Measurements from ENCODE around the gene TROAP. TPM values are rescaled to one million over a fixed set of nuclear protein-coding genes. Genes with fewer than 3 reads are reported as not detected.
"Not testable (repeated sequence)": the region's sequence is repeated elsewhere in the genome, so short reads cannot be mapped to it uniquely, and the experiment has no call there.

TROAP gene
- total RNA-seq, 2 experiments from 2014 or later, result 56.6 to 59.7 TPM

- peak; percentile 52 for DNase-seq
- Mint-ChIP-seq H3K36me3 (no peaks in the 10 kb centered on the region), H3K27ac (no peak overlapping the region), H3K4me3 (no peak overlapping the region), H3K27me3 (peaks cover 39% of the 10 kb centered on the region), H3K4me1 (peaks cover 6% of the 10 kb centered on the region), H3K9me3 (no peaks in the 10 kb centered on the region)
Observed at GRCh38 chr12:49358483-49359141, 35.6 kb downstream of the TROAP start.

GRCh38 chr12:49359671-49360070, 36.6 kb downstream of the TROAP start:
- no peak overlapping the region for H3K4me3 Mint-ChIP-seq
- H3K9me3 Mint-ChIP-seq, result no peaks in the 10 kb centered on the region
- H3K27ac Mint-ChIP-seq, result no peak overlapping the region
- peaks cover 6% of the 10 kb centered on the region for H3K4me1 Mint-ChIP-seq
- H3K36me3 Mint-ChIP-seq, result no peaks in the 10 kb centered on the region
- no peak for DNase-seq
- peaks cover 28% of the 10 kb centered on the region for H3K27me3 Mint-ChIP-seq

DNA sequence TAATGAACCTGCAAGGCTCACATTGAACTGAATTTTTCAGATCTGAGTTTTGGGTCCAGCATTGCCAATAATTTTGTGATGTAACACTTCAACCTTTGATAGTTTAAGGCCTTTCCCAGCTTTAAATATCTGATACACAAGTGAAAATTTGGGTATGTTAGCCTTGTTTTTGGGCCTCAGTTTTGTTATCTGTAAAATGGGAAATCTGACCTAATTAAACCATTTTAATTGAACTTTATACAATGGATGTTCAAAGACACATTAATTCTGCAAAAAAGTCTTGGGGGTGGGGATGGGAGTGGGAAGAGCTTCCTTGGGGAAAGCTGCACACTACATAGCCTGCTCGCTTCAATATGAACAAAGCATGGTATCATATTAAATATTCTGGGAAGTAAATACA, 39.0 kb downstream of the TROAP start:
- Mint-ChIP-seq H3K4me3 (no peak overlapping the region), H3K36me3 (no peaks in the 10 kb centered on the region), H3K9me3 (no peaks in the 10 kb centered on the region), H3K27ac (no peak overlapping the region), H3K4me1 (peaks cover 15% of the 10 kb centered on the region), H3K27me3 (peaks cover 20% of the 10 kb centered on the region)
- no peak for DNase-seq

- Mint-ChIP-seq H3K36me3 (peaks cover 2% of the 10 kb centered on the region), H3K27me3 (peaks cover under 1% of the 10 kb centered on the region), H3K9me3 (no peaks in the 10 kb centered on the region), H3K4me3 (peak overlapping the region; percentile 10), H3K4me1 (peaks cover 29% of the 10 kb centered on the region), H3K27ac (no peak overlapping the region)
- DNase-seq, result no peak
Observed at GRCh38 chr12:49364989-49365388, 41.9 kb downstream of the TROAP start.

- H3K27me3 Mint-ChIP-seq, result no peaks in the 10 kb centered on the region
- peak overlapping the region; percentile 33 for H3K4me3 Mint-ChIP-seq
- no peak for DNase-seq
- H3K9me3 Mint-ChIP-seq, result no peaks in the 10 kb centered on the region
- peaks cover 31% of the 10 kb centered on the region for H3K4me1 Mint-ChIP-seq
- peaks cover 2% of the 10 kb centered on the region for H3K36me3 Mint-ChIP-seq
- no peak overlapping the region for H3K27ac Mint-ChIP-seq
Observed at GRCh38 chr12:49365542-49365941, 42.5 kb downstream of the TROAP start.

GRCh38 chr12:49366096-49366651, 43.1 kb downstream of the TROAP start:
- peak; percentile 48 for DNase-seq
- H3K27ac Mint-ChIP-seq, result peak overlapping the region; percentile 93
- peaks cover 2% of the 10 kb centered on the region for H3K36me3 Mint-ChIP-seq
- peak overlapping the region; percentile 88 for H3K4me3 Mint-ChIP-seq
- no peaks in the 10 kb centered on the region for H3K27me3 Mint-ChIP-seq
- no peaks in the 10 kb centered on the region for H3K9me3 Mint-ChIP-seq
- H3K4me1 Mint-ChIP-seq, result peaks cover 31% of the 10 kb centered on the region

DNA sequence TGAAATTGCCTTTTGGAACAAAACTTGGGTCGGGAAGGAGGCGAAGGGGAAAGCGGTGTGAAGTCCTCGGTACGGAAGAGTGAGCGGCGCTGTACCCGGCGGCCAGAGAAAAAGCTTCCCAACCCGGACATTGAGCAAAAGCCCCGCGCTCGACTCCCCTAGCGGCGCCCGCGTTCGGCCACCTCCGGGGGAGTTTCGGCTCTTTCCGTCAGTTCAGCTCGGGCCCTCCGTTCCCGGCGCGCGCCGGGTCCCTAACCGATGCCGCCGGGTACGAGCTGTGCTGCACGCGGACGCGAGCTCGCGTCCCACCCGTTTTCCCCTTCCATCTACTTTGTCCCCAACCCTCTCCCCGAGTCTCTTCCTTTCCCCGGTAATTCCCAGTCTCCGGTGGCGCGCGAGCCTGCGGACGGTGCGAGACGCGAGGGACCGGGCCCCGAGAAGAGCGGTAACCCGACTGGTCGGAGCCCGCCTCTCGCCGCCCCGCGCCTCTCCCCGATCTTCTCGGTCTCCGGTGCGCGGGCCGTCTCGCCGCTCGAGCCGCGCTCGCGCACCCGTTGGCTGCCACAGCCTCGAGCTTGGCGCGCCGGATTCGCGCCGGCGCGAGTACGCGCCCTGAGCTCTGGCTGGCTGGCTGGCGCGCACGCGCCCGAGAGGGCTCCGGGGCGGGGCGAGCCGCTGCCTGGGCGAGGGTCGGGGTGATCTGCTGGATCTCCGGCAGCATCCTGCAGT, 43.8 kb downstream of the TROAP start:
- Mint-ChIP-seq H3K4me1 (peaks cover 34% of the 10 kb centered on the region), H3K9me3 (no peaks in the 10 kb centered on the region), H3K27me3 (no peaks in the 10 kb centered on the region), H3K27ac (peak overlapping the region; percentile 93), H3K36me3 (peaks cover 2% of the 10 kb centered on the region), H3K4me3 (peak overlapping the region; percentile 88)
- peak; percentile 94 for DNase-seq

GRCh38 chr12:49367381-49368239, 44.6 kb downstream of the TROAP start, which contains the start of gene SPATS2:
Gene SPATS2 (plus strand): TSS chr12:49367462. CDS start chr12:49461013, 93,551 bp downstream.
- Mint-ChIP-seq H3K27ac (peak within 1 kb of the TSS; percentile 93), H3K4me1 (peaks cover 34% of the 10 kb centered on the region), H3K36me3 (peaks cover 2% of the 10 kb centered on the region), H3K9me3 (no peaks in the 10 kb centered on the region), H3K4me3 (peak within 1 kb of the TSS; percentile 88), H3K27me3 (no peaks in the 10 kb centered on the region)
- DNase-seq, result no peak

- peaks cover 4% of the 10 kb centered on the region for H3K36me3 Mint-ChIP-seq
- no peak for DNase-seq
- no peaks in the 10 kb centered on the region for H3K27me3 Mint-ChIP-seq
- peak overlapping the region; percentile 88 for H3K4me3 Mint-ChIP-seq
- H3K4me1 Mint-ChIP-seq, result peaks cover 34% of the 10 kb centered on the region
- no peak overlapping the region for H3K27ac Mint-ChIP-seq
- no peaks in the 10 kb centered on the region for H3K9me3 Mint-ChIP-seq
Observed at GRCh38 chr12:49368240-49368600, 45.2 kb downstream of the TROAP start.

- H3K9me3 Mint-ChIP-seq, result no peaks in the 10 kb centered on the region
- peaks cover 34% of the 10 kb centered on the region for H3K4me1 Mint-ChIP-seq
- H3K36me3 Mint-ChIP-seq, result peaks cover 4% of the 10 kb centered on the region
- H3K27ac Mint-ChIP-seq, result no peak overlapping the region
- peak; percentile 29 for DNase-seq
- H3K27me3 Mint-ChIP-seq, result no peaks in the 10 kb centered on the region
- H3K4me3 Mint-ChIP-seq, result peak overlapping the region; percentile 14
Observed at GRCh38 chr12:49369411-49370145, 46.5 kb downstream of the TROAP start.

GRCh38 chr12:49370539-49370938, 47.5 kb downstream of the TROAP start:
- no peaks in the 10 kb centered on the region for H3K27me3 Mint-ChIP-seq
- peaks cover 33% of the 10 kb centered on the region for H3K4me1 Mint-ChIP-seq
- no peak overlapping the region for H3K4me3 Mint-ChIP-seq
- DNase-seq, result no peak
- no peaks in the 10 kb centered on the region for H3K9me3 Mint-ChIP-seq
- H3K36me3 Mint-ChIP-seq, result peaks cover 4% of the 10 kb centered on the region
- H3K27ac Mint-ChIP-seq, result peak overlapping the region; percentile 4

- no peak overlapping the region for H3K4me3 Mint-ChIP-seq
- DNase-seq, result no peak
- H3K9me3 Mint-ChIP-seq, result no peaks in the 10 kb centered on the region
- peaks cover 2% of the 10 kb centered on the region for H3K36me3 Mint-ChIP-seq
- no peaks in the 10 kb centered on the region for H3K27me3 Mint-ChIP-seq
- H3K27ac Mint-ChIP-seq, result no peak overlapping the region
- H3K4me1 Mint-ChIP-seq, result peaks cover 6% of the 10 kb centered on the region
Observed at GRCh38 chr12:49375406-49375805, 52.4 kb downstream of the TROAP start.

DNA sequence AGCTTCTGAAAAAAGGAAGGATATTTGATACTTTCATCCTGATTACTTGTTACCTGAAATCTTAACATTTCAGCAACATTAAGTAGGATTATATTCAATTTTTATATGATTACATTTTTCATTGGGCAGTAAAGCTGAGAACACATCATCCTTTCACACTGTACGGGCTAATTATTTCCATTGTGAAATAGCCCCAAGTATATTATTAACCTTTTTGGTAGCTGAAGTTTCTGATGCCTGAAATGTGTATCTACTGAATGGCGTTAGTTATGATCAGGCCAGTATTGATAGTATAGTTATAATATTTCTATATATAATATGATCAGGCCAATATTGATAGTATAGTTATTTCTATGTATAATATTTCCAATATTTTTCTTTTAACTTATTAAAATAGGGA, 54.3 kb downstream of the TROAP start:
- no peaks in the 10 kb centered on the region for H3K27me3 Mint-ChIP-seq
- H3K4me3 Mint-ChIP-seq, result no peak overlapping the region
- no peak overlapping the region for H3K27ac Mint-ChIP-seq
- no peak for DNase-seq
- peaks cover 2% of the 10 kb centered on the region for H3K36me3 Mint-ChIP-seq
- peaks cover 3% of the 10 kb centered on the region for H3K4me1 Mint-ChIP-seq
- no peaks in the 10 kb centered on the region for H3K9me3 Mint-ChIP-seq

DNA sequence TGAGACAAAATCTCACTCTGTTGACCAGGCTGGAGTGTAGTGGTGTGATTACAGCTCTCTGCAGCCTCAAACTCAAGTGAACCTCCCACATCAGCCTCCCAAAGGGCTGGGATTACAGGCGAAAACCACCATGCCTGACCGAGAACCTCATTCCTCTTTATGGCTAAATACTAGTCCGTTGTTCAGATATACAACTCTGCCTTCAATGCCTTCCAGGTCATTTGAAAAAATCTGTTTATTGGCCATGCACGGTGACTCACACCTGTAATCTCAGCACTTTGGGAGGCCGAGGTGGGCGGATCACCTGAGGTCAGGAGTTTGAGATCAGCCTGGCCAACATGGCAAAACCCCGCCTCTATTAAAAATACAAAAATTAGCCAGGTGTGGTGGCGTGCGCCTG, 57.1 kb downstream of the TROAP start:
- not testable (repeated sequence) for H3K9me3 Mint-ChIP-seq, H3K27me3 Mint-ChIP-seq, H3K4me3 Mint-ChIP-seq, H3K27ac Mint-ChIP-seq, H3K4me1 Mint-ChIP-seq, DNase-seq, H3K36me3 Mint-ChIP-seq
